K562 (cell line): ENCODE data around the gene MRGPRD. TPM values are rescaled to one million over a fixed set of nuclear protein-coding genes. Genes with fewer than 3 reads are reported as not detected.

Experiments
- ARID3B ChIP-seq: fragments of 250-450 bp; sonication (Bioruptor Pico); IDR thresholded peaks from 2 replicates; pipeline ENCODE4 v1.4.0; 2020; ENCODE audit warnings: borderline replicate concordance
- ID3 ChIP-seq, 2 experiments: fragments of 250-450 bp in 1 of 2; fragments of 450-650 bp in 1 of 2; sonication (Bioruptor Pico) in 1 of 2; IDR thresholded peaks; 2 replicates each; pipeline versions ENCODE4 v1.6.1 to v1.8.0; 2016 to 2021; ENCODE audit warnings: mild to moderate bottlenecking in 2 of 2, moderate library complexity in 2 of 2, missing compliant biosample characterization in 1 of 2, missing genetic modification characterization in 1 of 2
- MGA ChIP-seq: fragments of 450-650 bp; IDR thresholded peaks from 2 replicates; pipeline ENCODE4 v1.6.1; 2016; ENCODE audit warnings: mild to moderate bottlenecking, moderate library complexity
- NR2F6 ChIP-seq: fragments of 450-650 bp; formaldehyde crosslinking; IDR thresholded peaks from 2 replicates; pipeline ENCODE4 v1.4.0; 2020; ENCODE audit warnings: mild to moderate bottlenecking
- RREB1 ChIP-seq: fragments of 250-450 bp; sonication (Bioruptor Pico); IDR thresholded peaks from 2 replicates; pipeline ENCODE4 v1.4.0; 2020
- STAT5A ChIP-seq: IDR thresholded peaks from 2 replicates; pipeline ENCODE4 v1.6.1; 2012; ENCODE audit warnings: low read length, inconsistent platforms, borderline replicate concordance
- THRAP3 ChIP-seq: fragments of 450-650 bp; IDR thresholded peaks from 2 replicates; pipeline ENCODE4 v1.6.1; 2016; ENCODE audit warnings: mild to moderate bottlenecking, inconsistent platforms, borderline replicate concordance
- polyA plus RNA-seq, 8 experiments: library from polyadenylated mRNA; depleted of rRNA in 4 of 8; stranded (reverse) in 5 of 8; unstranded in 3 of 8; fragments of >200 nt; fragmentation: Nextera tagmentation in 2 of 8; fragmentation: Illumina TruSeq in 1 of 8; extraction: Ambion mirVana in 2 of 8; extraction: Trizol in 1 of 8; gene quantifications; 2 replicates each; pipeline versions ENCODE4 v1.2.1 to v1.2.3, GENCODE V29; 2011 to 2014; ENCODE audit warnings: inconsistent platforms in 1 of 8, missing spikeins in 1 of 8
- total RNA-seq, 7 experiments: library from RNA; depleted of rRNA in 6 of 7; stranded (reverse); fragments of >200 nt in 6 of 7; fragmentation: Illumina TruSeq in 2 of 7; extraction: Trizol in 2 of 7; gene quantifications; 2 replicates each; pipeline versions ENCODE4 v1.2.1 to v1.2.3, GENCODE V29; 2011 to 2021; ENCODE audit warnings: low replicate concordance in 1 of 7

The MRGPRD gene
- total and polyA plus RNA-seq, 9 of the 15 experiments (the other 6 are each of a cell fraction or from before 2014, with no cell fraction given): not detected

- TF ChIP-seq MGA: no peak
- no peak for TF ChIP-seq RREB1 (CRISPR knock-in tag)
- no peak for TF ChIP-seq ARID3B
- TF ChIP-seq NR2F6 (CRISPR knock-in tag): no peak
- TF ChIP-seq ID3 (CRISPR knock-in tag; IDR thresholded peaks at IDR 0.05): no peak
- TF ChIP-seq ID3 (tag; IDR thresholded peaks at IDR 0.05): no peak
- no peak for TF ChIP-seq STAT5A
- TF ChIP-seq THRAP3: no peak
These were observed 22.6 kb downstream of the MRGPRD start (continued) for GRCh38 chr11:68958211-68958610.
